Measurements from ENCODE around the gene SETX.

DNA sequence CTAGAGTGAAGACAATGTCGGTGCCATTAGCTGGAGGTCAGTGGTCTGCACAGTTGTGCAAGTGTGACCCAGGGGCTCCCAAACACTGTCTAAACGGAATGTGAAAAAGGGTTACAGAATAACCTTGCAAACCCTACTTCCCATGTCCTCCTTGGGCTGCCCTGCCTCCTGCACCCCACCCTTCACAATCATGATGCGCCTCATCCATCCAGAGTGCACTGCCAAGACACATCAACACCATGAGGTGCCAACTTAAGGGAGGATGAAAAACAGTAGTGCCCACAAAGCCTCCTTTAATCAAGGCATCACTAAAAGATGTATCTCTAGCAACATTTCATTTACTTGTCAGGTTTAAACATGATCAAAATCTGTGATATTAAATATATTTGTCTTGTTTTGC is 87.1 kb downstream of the SETX start:
- TF ChIP-seq FOXA1 (IDR thresholded peaks at IDR 0.05) (no peak), BHLHE40 (IDR thresholded peaks at IDR 0.05; ENCODE audit: borderline replicate concordance) (no peak), ELF4 (IDR thresholded peaks at IDR 0.05) (no peak)
